DOHH2 (cell line): ENCODE measurements around the gene HDAC4.

Source experiments
- EZH2phosphoT487 ChIP-seq: fragments of 200-600 bp; sonication (generic); IDR thresholded peaks from 2 replicates; pipeline ENCODE4 v1.6.1; 2017; ENCODE audit warnings: borderline replicate concordance, mild to moderate bottlenecking, antibody characterized with exemption, low read length, moderate library complexity, mixed read lengths
- TF ChIP-seq, protein P1 (sequence below): fragments of 200-600 bp; sonication (generic); IDR thresholded peaks from one replicate; pipeline ENCODE4 v1.5.1; 2014; ENCODE audit warnings: antibody characterized with exemption, mild to moderate bottlenecking, low read depth, low read length; ENCODE audit not compliant: poor library complexity, severe bottlenecking

DNA sequence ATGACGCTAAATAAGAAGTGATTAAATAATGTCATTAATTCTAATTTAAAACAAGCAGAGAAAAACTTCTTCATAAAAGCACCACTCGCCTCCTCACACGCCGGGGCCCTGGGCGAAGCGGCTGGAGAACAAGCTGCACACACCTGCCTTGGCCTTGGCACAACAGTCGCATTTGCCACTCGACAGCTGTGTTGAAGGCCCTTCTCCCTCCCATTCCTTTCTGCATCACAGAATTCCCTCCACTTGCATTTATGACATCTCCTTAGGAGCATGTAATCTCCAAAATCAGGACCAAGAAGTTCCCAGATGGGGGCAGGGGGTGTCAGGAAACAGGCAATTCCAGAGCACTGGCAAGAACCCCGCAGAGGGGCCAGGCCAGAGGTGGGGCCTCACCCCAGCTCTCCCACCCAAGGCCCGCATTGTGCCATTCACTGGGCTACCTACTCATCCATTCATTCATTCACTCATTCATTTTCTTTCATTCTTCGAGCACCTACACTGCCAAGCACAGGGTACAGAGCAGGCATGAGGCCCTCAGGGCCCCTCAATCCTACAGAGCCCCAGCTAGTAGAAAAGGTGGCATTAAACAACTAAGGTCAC, 6.4 kb downstream of the HDAC4 start:
- TF ChIP-seq, protein P1, sequence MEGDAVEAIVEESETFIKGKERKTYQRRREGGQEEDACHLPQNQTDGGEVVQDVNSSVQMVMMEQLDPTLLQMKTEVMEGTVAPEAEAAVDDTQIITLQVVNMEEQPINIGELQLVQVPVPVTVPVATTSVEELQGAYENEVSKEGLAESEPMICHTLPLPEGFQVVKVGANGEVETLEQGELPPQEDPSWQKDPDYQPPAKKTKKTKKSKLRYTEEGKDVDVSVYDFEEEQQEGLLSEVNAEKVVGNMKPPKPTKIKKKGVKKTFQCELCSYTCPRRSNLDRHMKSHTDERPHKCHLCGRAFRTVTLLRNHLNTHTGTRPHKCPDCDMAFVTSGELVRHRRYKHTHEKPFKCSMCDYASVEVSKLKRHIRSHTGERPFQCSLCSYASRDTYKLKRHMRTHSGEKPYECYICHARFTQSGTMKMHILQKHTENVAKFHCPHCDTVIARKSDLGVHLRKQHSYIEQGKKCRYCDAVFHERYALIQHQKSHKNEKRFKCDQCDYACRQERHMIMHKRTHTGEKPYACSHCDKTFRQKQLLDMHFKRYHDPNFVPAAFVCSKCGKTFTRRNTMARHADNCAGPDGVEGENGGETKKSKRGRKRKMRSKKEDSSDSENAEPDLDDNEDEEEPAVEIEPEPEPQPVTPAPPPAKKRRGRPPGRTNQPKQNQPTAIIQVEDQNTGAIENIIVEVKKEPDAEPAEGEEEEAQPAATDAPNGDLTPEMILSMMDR: no peak
- no peak for TF ChIP-seq EZH2phosphoT487
